ENCODE results near the gene LRCH4.

DNA sequence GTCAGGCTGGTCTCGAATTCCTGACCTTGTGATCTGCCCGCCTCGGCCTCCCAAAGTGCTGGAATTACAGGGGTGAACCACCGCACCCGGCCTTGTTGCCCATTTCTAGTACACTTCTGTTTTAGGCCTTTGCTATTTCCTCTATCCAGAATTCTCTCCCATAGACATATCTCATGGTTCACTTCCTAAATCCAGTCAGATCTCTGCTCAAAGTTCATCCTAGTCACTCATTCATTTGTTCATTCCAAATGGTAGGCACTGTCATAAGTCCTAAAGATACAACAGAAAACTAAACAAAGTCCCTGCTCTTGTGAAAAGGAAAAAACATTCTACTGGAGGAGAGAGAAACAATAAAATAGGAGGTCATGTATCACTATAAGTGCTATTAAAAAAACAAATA, 24.0 kb upstream of the LRCH4 start:
- TF ChIP-seq EZH2 (IDR thresholded peaks at IDR 0.05; ENCODE audit: borderline replicate concordance, low read depth, low read length, severe bottlenecking), result no peak
- TF ChIP-seq, protein P1, sequence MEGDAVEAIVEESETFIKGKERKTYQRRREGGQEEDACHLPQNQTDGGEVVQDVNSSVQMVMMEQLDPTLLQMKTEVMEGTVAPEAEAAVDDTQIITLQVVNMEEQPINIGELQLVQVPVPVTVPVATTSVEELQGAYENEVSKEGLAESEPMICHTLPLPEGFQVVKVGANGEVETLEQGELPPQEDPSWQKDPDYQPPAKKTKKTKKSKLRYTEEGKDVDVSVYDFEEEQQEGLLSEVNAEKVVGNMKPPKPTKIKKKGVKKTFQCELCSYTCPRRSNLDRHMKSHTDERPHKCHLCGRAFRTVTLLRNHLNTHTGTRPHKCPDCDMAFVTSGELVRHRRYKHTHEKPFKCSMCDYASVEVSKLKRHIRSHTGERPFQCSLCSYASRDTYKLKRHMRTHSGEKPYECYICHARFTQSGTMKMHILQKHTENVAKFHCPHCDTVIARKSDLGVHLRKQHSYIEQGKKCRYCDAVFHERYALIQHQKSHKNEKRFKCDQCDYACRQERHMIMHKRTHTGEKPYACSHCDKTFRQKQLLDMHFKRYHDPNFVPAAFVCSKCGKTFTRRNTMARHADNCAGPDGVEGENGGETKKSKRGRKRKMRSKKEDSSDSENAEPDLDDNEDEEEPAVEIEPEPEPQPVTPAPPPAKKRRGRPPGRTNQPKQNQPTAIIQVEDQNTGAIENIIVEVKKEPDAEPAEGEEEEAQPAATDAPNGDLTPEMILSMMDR (IDR thresholded peaks at IDR 0.05; ENCODE audit: borderline replicate concordance, extremely low read depth, low read length, poor library complexity, severe bottlenecking), result no peak
